NCI-H187 treated with DMSO at 0.1 percent for 48 hours (cell line): Measurements from ENCODE around the gene GMNN.
"Not testable (repeated sequence)": the region's sequence is repeated elsewhere in the genome, so short reads cannot be mapped to it uniquely, and the experiment has no call there.

Source experiments
- DNase-seq: peaks from one replicate; lab custom pipeline; 2025; lab: John Stamatoyannopoulos, UW

The GMNN gene

DNA sequence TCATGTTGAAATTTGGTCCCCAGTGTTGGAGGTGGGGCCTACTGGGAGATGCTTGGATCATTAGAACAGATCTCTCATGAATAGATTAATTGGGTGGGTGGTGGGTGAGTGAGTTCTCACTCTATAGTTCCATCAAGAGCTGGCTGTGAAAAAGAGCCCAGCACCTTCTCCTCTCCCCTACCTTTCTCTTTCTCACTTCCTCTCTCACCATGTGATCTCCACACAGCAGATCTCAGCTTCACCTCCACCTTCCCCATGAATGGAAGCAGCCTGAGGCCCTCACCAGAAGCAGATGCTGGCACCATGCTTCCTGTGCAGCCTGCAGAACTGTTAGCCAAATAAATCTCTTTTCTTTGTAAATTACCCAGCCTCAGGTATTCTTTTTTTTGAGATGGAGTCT, 12.9 kb upstream of the GMNN start:
- no peak for DNase-seq

- DNase-seq, result no peak
Observed at GRCh38 chr6:24763578-24763977, 11.2 kb upstream of the GMNN start.

DNA sequence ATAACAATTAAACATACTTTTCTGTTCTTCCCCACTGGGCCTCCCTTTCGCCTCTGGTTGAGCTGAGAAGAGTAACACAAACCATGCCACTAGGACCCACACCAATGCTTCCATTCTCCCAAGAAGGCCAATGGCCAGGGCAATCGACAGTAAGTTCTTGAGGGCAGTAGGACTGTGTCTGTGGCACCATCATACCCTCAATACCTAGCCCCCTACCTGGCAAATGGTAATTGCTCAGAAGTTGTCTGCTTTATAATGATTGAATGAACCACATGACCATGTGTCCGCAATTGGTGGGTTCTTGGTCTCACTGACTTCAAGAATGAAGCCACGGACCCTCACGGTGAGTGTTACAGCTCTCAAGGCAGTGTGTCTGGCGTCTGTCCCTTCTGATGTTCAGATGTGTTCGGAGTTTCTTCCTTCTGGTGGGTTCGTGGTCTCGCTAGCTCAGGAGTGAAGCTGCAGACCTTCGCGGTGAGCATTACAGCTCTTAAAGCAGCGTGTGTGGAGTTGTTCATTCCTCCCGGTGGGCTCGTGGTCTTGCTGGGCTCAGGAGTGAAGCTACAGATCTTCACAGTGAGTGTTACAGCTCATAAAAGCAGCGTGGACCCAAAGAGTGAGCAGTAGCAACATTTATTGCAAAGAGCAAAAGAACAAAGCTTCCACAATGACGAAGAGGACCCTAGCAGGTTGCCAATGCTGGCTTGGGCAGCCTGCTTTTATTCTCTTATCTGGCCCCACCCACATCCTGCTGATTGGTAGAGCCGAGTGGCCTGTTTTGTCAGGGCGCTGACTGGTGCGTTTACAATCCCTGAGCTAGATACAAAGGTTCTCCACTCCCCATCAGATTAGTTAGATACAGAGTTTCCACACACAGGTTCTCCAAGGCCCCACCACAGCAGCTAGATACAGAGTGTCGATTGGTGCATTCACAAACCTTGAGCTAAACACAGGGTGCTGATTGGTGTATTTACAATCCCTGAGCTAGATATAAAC, 9.6 kb upstream of the GMNN start:
- not testable (repeated sequence) for DNase-seq

GRCh38 chr6:24765968-24766367, 8.8 kb upstream of the GMNN start:
- DNase-seq, result not testable (repeated sequence)

DNA sequence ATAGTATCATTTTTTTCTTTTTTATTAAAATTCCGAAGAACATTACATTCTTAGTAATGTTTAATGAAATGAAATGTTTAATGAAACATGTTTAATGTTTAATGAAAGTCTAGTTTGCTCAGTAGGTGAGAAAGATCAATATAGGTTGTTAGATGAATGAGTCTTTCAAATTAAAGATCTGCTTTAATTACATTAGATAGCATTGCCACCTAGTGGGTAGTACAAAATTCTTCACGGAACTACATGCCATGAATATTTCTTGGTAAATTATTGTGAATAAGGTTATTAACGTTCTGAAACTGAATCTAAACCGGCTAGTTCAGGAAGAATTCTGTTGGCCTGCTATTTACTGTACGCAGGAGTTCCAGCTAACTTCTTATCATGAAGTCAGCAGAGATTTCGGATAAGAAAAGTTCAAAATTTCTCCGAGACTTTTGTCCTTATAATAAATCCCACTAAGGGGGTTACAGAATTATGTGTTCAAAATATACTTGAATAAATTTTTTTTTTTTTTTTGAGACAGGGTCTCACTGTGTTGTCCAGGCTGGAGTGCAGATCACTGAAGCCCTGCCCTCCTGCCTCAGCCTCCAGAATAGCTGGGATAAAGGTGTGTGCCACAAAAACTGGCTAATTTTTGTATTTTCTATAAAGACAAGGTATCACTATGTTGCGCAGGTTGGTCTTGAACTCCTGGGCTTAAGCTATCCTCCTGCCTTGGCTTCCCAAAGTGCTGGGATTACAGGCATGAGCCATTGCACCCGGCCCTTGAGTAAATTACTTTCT, 7.9 kb upstream of the GMNN start:
- no peak for DNase-seq

DNA sequence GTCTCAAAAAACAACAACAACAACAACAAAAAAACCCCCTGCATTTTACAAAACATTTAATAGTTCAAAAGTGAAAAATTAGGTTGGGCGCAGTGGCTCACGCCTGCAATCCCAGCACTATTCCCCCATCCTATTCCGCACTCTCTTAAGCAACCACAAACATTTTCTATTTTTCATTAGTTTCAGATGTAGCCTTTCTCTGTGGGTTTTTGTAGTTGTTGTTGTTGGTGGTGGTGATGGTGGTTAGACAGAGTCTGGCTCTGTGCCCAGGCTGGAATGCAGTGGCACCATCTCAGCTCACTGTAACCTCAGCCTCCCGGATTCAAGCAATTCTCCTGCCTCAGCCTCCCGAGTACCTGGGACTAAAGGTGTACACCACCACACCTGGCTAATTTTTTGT, 6.4 kb upstream of the GMNN start:
- DNase-seq, result no peak

DNA sequence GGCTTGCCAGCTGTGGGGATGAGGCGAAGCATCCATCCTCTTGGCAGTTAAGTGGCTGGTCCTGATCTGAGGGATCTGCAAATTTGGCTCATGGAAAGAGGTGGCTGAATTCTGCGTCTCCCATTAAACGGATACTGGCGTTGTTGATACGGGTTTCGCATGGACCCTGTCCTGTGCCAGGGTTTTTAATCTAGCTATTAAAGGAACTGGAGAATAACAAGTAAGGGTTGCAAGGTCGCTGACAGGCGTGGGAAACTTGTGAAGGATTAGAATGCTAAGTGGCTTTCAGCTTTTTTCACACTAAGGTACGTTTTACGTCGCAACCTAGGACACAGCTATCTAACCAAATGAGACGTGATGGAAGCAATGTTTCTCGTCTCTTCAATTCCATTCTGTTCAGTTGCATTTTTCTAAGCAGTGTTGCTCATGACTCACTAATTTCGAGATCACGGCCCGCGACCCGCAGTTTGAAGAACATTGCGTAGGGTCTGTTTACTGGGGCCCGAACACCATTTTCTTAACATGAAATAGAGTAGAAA, 852 bp downstream of the GMNN start:
- no peak for DNase-seq

- no peak for DNase-seq
Observed at GRCh38 chr6:24777227-24777626, 2.5 kb downstream of the GMNN start.

DNA sequence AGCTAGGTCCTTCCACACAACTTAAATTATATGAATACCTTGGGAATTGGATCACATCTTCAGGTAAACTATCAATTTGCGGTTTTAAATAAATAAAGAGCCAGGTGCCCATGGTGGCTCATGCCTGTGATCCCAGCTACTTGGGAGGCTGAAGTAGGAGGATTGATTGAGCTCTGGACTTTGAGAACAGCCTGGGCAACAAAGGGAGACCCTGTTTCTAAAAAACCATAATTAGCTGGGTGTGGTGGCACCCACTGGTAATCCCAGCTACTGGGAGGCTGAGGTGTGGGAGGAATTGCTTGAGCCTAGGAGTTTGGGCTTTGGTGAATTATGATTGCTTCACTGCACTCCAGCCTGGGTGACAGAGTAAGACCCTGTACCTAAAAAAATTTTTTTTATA, 3.4 kb downstream of the GMNN start:
- DNase-seq, result no peak

DNA sequence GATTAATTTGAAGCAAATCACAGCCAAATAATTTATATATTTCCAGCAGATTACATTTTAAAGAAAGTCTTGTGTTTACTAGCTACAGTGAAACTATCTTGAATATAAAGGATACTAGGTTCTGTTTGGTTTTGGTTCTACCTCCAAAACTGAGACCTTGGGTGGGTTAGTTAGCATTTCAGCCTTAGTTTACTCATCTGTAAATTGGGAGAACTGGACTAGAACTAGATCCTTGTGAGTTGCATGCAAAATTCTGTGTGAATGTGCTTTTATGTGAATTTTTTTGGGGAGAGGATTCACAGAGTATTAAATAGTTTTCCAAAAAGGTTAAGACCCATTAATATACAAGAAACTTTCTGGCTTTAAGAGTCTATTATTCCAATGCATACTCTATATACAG, 4.1 kb downstream of the GMNN start:
- DNase-seq, result no peak

DNA sequence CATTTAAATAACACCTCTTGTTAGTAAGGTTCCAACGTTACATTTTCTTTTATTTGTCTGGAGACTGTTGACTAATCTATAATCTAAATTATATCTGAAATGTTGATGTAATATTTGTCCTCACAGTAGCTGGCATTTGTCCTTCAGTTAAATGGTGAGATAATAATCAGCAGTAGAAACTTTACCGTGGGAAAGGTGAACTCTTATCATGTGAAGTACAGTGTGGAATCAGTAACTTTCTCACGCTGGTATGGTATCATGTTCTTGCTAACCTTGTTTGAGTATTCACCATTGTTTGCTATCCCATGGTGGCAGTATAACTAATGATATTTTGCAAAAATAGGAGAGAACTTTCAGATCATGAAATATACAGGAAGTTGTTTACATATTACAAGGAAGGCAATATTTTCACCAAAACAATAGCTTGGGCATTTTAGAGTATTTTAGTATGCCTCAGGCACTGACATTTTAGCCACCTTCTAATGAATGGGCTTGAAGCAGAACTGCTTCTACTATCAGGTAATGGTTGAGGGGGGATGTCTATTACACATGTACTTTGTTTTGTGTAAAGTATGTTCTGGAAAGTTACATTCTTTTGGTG, 4.8 kb downstream of the GMNN start:
- DNase-seq, result no peak

GRCh38 chr6:24780206-24780605, 5.5 kb downstream of the GMNN start:
- no peak for DNase-seq

DNA sequence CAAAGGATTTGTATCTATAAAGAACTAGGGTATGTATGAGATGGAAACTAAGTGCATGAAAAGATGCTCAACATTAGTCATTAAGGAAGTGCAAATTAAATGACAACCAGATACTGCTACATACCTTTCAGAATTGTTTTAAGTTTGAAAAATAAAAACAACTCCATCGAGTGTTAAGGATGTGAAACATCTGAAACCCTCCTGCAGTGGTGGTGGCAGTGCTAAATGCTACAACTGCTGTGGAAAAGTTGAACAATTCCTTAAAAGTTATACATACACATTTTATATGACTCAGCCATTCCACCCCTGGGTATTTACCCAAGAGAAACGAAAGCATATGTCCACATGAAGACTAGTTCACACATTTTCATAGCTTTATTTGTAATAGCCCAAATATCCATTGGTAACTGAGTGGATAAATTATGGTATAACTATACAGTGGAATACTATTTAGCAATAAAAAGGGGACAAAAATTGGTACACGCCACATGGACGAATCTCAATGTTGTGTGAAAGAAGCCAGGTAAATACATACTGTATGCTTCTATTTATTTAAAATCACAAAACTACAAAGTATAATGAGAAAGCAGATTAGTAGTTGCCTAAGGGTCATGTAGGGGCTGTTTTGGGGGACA, 13.4 kb downstream of the GMNN start:
- DNase-seq, result no peak

GRCh38 chr6:24795106-24795505, 20.4 kb downstream of the GMNN start:
- no peak for DNase-seq

GRCh38 chr6:24796616-24797290, 22.0 kb downstream of the GMNN start:
- no peak for DNase-seq

GRCh38 chr6:24797596-24798216, 23.0 kb downstream of the GMNN start:
- no peak for DNase-seq

GRCh38 chr6:24798740-24799540, 24.2 kb downstream of the GMNN start, which contains the start of gene ARMH2:
TSS of gene ARMH2 (minus strand) at chr6:24798917. CDS start at chr6:24798857, 60 bp downstream.
- no peak for DNase-seq

- no peak for DNase-seq
Observed at GRCh38 chr6:24799541-24799915, 24.8 kb downstream of the GMNN start.

DNA sequence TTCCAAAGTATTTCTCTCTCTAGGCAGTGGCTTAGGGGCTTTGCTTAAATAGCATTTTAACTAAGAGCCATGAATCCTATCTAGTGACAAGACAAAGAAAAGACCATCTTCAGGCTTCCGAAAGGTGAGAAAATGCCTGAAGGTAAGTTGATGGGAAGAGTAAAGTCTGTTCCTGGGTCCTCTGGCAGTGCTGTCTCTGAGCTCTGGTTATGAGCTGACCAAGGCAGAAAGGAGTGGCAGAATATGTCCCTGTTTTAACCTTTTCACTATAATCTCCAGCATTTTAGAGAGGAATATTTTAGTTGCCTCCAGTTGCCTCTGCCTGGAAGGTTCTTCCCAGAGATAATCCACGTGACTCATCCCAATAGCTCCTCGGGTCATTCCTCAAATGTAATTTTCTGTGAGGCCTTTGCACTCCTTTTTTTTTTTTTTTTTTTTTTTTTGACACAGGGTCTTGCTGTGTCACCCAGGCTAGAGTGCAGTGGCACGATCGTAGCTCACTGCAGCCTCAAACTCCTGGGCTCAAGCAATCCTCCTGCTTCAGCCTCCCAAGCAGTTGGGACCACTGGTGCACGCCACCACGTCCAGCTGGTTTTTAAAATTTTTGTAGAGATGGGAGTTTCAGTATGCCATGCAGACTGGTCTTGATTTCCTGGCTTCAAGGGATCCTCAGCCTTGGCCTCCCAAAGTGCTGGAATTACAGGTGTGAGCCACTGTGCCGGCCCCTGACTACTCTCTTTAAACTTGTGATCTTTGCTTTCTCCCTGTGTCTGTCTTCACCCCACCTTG, 27.7 kb downstream of the GMNN start:
- no peak for DNase-seq
